Ascending aorta (tissue), 2 donors: ENCODE measurements around the gene SCYGR3. TPM values are rescaled to one million over a fixed set of nuclear protein-coding genes. Genes with fewer than 3 reads are reported as not detected.

Experiments used
- DNase-seq, 2 donors: peaks; one replicate each; pipeline ENCODE4 v3.0.0-alpha.2; 2019; ENCODE audit warnings: low spot score in 2 of 2
- H3K27ac ChIP-seq, 2 donors: fragments of 200-600 bp; sonication (generic); one replicate each; pipeline ENCODE4 v1.5.1; 2016 to 2017; ENCODE audit warnings: mild to moderate bottlenecking in 1 of 2
- H3K27me3 ChIP-seq: fragments of 200-600 bp; sonication (generic); one replicate; pipeline ENCODE4 v1.5.1; 2017
- H3K36me3 ChIP-seq, 2 donors: fragments of 200-600 bp; sonication (generic); one replicate each; pipeline ENCODE4 v1.5.1; 2016
- H3K4me1 ChIP-seq, 2 donors: fragments of 200-600 bp; sonication (generic); one replicate each; pipeline ENCODE4 v1.5.1; 2016 to 2017; ENCODE audit warnings: mild to moderate bottlenecking in 1 of 2
- H3K4me3 ChIP-seq, 2 donors: fragments of 200-600 bp; sonication (generic); one replicate each; pipeline ENCODE4 v1.5.1; 2016 to 2017; ENCODE audit warnings: mild to moderate bottlenecking in 1 of 2
- H3K9me3 ChIP-seq, 2 donors: fragments of 200-600 bp; sonication (generic); one replicate each; pipeline ENCODE4 v1.5.1; 2016
- CTCF ChIP-seq, 3 experiments: fragments of 200-600 bp in 2 of 3; fragments of 450-650 bp in 1 of 3; sonication (generic) in 2 of 3; IDR thresholded peaks; one replicate each; pipeline ENCODE4 v1.5.1; 2016 to 2019; ENCODE audit warnings: antibody characterized with exemption in 3 of 3, mild to moderate bottlenecking in 1 of 3, moderate library complexity in 1 of 3
- intact Hi-C: fragments of 100-400 bp; cut with DNase I; formaldehyde crosslinking; loops from one replicate; pipeline ENCODE4 v1.15.1; 2023
- total RNA-seq: library from RNA; depleted of rRNA; stranded (reverse); fragments of >200 nt; gene quantifications from one replicate; pipeline ENCODE4 v1.1.0, GENCODE V29; 2016

The SCYGR3 gene
- total RNA-seq, 1 donor from 2014 or later, result not detected

- no peaks in the 10 kb centered on the region for H3K9me3 ChIP-seq
- H3K27me3 ChIP-seq, result no peaks in the 10 kb centered on the region
- H3K4me1 ChIP-seq, result no peaks in the 10 kb centered on the region
- no peak for DNase-seq
- TF ChIP-seq CTCF (IDR thresholded peaks at IDR 0.05), result no peak
- H3K27ac ChIP-seq, result no peak overlapping the region
- intact Hi-C loops, result no loop called here
- H3K4me3 ChIP-seq, result no peak overlapping the region
- no peaks in the 10 kb centered on the region for H3K36me3 ChIP-seq
These were observed 37.8 kb downstream of the SCYGR3 start for GRCh38 chr2:227576812-227577211.

GRCh38 chr2:227576110-227576509 is 38.5 kb downstream of the SCYGR3 start:
- Histone ChIP-seq H3K27ac (no peak overlapping the region), H3K36me3 (no peaks in the 10 kb centered on the region), H3K4me1 (no peaks in the 10 kb centered on the region), H3K27me3 (no peaks in the 10 kb centered on the region), H3K9me3 (no peaks in the 10 kb centered on the region), H3K4me3 (no peak overlapping the region)
- no peak for DNase-seq
- intact Hi-C loops, result no loop called here
- TF ChIP-seq CTCF (IDR thresholded peaks at IDR 0.05), result no peak

GRCh38 chr2:227570615-227571014 is 44.0 kb downstream of the SCYGR3 start:
- Histone ChIP-seq H3K4me3 (no peak overlapping the region), H3K27ac (no peak overlapping the region), H3K9me3 (no peaks in the 10 kb centered on the region), H3K4me1 (no peaks in the 10 kb centered on the region), H3K36me3 (no peaks in the 10 kb centered on the region), H3K27me3 (no peaks in the 10 kb centered on the region)
- no peak for DNase-seq
- intact Hi-C loops, result no loop called here
- TF ChIP-seq CTCF (IDR thresholded peaks at IDR 0.05), result no peak

GRCh38 chr2:227568852-227569169 is 45.8 kb downstream of the SCYGR3 start:
- Histone ChIP-seq H3K27me3 (no peaks in the 10 kb centered on the region), H3K4me1 (no peaks in the 10 kb centered on the region), H3K36me3 (no peaks in the 10 kb centered on the region), H3K4me3 (no peak overlapping the region), H3K27ac (no peak overlapping the region), H3K9me3 (no peaks in the 10 kb centered on the region)
- intact Hi-C loops, result no loop called here
- no peak for DNase-seq
- no peak for TF ChIP-seq CTCF (IDR thresholded peaks at IDR 0.05)

GRCh38 chr2:227566012-227566411 is 48.6 kb downstream of the SCYGR3 start:
- no peak overlapping the region for H3K4me3 ChIP-seq
- no peaks in the 10 kb centered on the region for H3K4me1 ChIP-seq
- intact Hi-C loops, result no loop called here
- no peak for DNase-seq
- TF ChIP-seq CTCF (IDR thresholded peaks at IDR 0.05), result no peak
- H3K36me3 ChIP-seq, result no peaks in the 10 kb centered on the region
- no peaks in the 10 kb centered on the region for H3K9me3 ChIP-seq
- no peaks in the 10 kb centered on the region for H3K27me3 ChIP-seq
- H3K27ac ChIP-seq, result no peak overlapping the region

GRCh38 chr2:227565080-227565479 is 49.6 kb downstream of the SCYGR3 start:
- H3K4me3 ChIP-seq, result no peak overlapping the region
- intact Hi-C loops, result no loop called here

More at GRCh38 chr2:227565080-227565479, 49.6 kb downstream of the SCYGR3 start:
- Histone ChIP-seq H3K36me3 (no peaks in the 10 kb centered on the region), H3K27me3 (no peaks in the 10 kb centered on the region), H3K4me1 (no peaks in the 10 kb centered on the region), H3K27ac (no peak overlapping the region), H3K9me3 (no peaks in the 10 kb centered on the region)
- no peak for TF ChIP-seq CTCF (IDR thresholded peaks at IDR 0.05)
- DNase-seq, result no peak
